NOMO-1 (cell line): Measurements from ENCODE around the gene TRAPPC2.
"Not testable (repeated sequence)": the region's sequence is repeated elsewhere in the genome, so short reads cannot be mapped to it uniquely, and the experiment has no call there.

Source experiments
- DNase-seq, 2 experiments: peaks; one replicate each; lab custom pipeline; 2025; ENCODE audit not compliant: unreplicated experiment in 2 of 2; lab: John Stamatoyannopoulos, UW

The TRAPPC2 gene

DNA sequence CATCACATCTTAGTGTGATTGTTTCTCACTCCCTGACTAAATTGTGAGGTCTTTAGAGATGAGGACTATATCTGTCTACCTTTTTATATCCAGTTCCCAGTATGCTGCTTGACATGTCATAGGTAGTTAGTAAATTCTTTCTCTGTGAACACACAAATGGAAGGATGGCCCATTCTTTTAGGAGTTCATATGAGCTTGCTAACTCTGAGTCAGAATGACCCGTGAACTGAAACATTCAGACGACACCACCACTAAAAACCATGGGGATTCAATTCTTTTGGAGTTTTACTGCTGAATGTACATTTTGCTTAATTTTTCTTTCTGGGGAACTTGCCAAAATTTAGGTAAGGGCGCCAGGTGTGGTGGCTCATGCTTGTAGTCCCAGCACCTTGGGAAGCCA lies 14.1 kb upstream of the TRAPPC2 start:
- DNase-seq = no peak

DNA sequence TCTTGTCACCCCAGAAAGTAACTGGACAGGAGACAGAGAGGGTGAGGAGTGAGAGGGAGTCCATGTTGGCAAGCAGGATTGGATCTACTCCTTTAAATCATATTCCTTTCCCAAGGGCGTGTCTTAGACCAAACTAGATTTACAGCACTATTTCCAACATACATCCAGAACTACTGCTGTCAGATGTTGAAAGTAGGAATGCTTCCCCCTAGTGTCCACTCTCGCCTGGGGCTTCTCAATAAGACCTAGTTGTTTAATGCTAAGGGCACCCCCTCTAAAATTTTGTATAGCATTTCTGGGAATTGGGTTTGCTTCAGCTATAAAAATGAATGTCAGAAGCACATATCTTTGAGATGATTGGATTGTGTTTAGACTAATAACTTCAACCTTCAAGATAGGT lies 13.4 kb upstream of the TRAPPC2 start:
- peak in 1 of 2 experiments; percentile 38 for DNase-seq

DNA sequence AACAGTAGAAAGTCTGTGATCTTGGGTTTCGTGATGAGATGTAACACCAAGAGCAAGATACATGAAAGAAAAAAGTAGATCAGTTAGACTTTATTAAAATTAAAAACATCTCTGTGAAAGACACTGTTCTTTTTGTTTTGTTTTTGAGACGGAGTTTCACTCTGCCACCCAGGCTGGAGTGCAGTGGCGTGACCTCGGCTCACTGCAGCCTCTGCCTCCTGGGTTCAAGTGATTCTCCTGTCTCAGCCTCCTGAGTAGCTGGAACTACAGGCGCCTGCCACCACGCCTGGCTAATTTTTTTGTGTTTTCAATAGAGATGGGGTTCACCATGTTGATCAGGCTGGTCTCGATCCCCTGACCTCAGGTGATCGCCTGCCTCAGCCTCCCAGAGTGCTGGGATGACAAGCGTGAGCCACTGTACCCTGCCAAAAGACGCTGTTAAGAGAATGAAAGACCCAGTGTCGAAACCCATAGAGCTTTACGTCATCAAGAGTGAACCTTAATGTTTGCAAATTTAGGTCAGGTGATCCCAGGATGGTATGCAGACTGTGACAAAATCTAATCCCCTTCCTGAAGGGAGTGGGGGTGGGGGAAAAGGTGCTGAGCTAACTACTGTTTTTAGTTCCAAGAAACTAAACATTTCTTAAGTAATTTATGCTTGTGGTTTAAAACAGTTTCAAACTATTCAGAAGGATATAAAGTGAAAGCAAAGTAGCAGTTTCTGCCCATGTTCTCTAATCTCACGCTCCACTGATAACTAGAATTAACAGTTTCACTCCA lies 8.2 kb upstream of the TRAPPC2 start:
- peak; percentile 35 to 41 for DNase-seq

DNA sequence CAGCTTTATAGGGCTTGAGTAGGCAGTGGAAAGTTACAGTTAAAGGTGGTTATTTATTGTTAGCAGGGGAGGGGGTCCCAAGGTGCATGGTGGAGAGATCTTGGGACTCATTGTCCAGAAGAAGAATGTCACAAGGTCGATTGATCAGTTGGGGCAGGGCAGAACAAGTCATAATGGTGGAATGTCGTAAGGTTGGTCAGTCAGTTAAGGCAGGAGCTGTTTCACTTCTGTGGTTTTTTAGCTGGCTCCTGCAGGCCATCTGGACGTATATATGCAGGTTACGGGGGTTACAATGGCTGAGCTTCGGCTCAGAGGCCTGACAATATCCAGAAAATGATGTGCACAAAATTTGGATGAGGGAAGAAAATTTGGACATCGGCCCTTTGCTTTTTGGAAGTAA lies 7.3 kb upstream of the TRAPPC2 start:
- peak in 1 of 2 experiments; percentile 12 for DNase-seq

DNA sequence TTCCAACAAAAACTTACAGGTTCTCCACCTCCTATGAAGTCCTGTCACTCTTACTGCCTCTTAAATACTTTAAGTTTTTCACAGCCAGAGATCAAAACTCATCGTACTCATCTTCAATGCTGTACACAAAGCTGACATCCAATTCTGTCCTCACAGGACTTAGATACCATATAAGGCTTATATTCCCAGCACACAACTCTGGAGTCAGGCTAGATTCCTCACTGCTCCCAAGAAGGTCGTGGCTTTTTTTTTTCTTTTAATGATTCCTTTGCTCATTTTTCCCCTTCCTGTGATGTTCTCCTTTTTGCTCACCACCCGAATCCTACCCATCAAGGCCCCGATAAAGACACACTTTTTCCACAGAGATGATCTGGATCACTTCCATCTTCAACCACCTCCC lies 914 bp downstream of the TRAPPC2 start:
- DNase-seq = no peak

DNA sequence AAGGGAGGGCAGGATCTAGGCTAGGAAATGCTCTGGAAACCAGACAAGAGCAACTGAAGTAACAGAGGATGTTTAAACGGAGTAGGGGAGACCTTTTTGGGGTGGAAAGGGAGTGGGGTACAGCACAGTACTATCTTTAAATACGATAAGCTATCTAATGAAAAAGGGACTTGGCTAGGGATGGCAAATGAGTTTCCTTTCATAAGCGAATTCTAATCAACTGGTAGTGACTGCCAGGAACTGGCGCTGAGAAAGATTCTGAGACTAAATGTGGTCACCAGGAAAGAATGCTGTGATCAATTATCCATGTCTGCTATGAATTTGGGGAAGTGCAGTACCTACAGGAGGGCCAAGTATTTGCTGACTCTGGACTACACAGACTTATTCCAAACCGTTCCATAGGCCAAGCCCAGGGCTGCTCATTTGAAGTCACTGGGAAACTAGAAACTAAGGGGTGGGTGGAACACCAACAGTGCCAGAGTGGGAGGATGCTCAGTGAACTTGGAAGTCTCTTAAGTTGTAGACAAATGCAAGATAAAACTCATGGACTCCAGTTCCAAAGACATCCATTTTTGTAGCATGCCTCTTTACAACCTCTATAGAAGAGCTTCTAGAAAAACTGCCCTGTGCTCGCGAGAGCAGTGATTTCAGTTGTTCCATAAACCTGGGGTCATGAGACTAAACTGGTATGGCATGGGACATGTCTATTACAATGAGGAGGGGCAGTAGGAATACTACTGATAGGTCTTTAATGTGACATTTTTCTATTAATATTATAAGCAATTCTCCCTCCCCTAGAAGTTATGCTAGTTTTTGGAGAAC lies 2.0 kb downstream of the TRAPPC2 start:
- DNase-seq = no peak

DNA sequence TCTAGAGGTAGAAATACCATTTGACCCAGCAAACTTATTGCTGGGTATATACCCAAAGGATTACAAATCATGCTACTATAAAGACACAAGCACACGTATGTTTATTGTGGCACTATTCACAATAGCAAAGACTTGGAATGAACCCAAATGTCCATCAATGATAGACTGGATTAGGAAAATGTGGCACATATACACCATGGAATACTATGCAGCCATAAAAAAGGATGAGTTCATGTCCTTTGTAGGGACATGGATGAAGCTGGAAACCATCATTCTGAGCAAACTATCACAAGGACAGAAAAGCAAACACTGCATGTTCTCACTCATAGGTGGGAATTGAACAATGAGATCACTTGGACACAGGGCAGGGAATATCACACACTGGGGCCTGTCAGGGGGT lies 3.9 kb downstream of the TRAPPC2 start:
- not testable (repeated sequence) for DNase-seq

DNA sequence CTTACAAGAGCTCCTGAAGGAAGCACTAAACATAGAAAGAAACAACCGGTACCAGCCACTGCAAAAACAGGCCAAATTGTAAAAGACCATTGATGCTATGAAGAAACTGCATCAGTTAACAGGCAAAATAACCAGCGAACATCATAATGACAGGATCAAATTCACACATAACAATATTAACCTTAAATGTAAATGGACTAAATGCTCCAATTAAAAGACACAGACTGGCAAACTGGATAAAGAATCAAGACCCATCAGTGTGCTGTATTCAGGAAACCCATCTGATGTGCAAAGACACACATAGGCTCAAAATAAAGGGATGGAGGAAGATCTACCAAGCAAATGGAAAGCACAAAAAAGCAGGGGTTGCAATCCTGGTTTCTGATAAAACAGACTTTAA lies 7.8 kb downstream of the TRAPPC2 start:
- DNase-seq = not testable (repeated sequence)

DNA sequence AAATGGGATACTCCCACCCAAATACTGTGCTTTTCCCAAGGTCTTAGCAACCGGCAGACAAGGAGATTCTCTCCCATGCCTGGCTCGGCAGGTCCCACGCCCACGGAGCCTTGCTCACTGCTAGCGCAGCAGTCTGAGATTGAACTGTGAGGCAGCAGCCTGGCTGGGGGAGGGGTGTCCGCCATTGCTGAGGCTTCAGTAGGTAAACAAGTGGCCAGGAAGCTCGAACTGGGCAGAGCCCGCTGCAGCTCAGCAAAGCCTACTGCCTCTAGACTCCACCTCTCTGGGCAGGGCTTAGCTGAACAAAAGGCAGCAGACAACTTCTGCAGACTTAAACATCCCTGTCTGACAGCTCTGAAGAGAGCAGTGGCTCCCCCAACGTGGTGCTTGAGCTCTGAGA lies 9.5 kb downstream of the TRAPPC2 start:
- DNase-seq = not testable (repeated sequence)

DNA sequence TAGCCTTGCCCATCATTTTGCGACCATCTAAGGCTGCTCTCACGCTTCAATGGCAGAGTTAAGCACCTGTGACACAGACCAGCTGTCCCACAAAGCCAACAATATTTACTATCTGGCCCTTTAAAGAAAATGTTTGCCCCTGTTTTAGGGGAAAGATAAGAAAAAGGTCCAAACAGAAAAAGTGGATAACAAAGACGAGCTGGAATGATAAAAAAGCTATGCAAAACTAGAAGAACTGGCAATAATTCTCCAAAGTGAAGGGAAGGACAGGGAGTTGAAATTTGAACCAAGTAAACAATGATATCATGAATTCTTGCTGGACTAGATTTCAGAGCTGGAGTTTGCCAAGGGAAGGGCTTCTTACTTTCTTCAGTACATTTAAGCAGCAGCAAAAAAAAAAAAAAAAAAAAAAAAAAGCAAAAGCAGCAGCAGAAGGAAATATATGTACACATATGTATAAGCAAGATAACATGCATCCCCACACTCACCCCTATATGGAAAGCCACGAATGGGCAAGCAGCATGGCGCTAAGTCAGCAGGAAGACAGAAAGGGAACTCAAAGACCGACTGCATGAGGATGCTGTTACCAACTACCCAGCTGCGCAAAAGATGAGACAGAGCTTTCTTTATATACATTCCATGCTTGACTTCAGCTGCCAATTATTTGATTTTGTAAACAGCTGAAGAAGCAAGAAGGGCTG lies 12.5 kb downstream of the TRAPPC2 start:
- DNase-seq = peak in 1 of 2 experiments; percentile 8

DNA sequence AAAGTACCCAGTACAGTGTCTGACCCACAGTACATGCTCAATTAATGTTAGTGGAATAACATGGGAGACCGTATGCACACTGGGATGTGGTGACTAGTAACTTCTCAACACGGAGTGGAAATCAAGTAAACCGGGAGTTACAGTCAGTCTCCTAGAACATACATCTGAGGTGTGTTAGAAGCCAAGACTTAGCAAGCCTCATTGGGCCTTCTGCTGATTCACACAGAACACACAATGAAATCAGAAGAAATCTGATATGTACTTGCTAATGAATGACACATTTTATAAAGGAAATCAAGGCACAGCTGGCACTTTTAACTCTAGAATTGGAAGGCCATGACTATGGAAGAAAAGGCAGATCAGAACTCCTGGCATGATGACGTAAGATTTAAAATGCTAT lies 13.0 kb downstream of the TRAPPC2 start:
- DNase-seq = no peak

DNA sequence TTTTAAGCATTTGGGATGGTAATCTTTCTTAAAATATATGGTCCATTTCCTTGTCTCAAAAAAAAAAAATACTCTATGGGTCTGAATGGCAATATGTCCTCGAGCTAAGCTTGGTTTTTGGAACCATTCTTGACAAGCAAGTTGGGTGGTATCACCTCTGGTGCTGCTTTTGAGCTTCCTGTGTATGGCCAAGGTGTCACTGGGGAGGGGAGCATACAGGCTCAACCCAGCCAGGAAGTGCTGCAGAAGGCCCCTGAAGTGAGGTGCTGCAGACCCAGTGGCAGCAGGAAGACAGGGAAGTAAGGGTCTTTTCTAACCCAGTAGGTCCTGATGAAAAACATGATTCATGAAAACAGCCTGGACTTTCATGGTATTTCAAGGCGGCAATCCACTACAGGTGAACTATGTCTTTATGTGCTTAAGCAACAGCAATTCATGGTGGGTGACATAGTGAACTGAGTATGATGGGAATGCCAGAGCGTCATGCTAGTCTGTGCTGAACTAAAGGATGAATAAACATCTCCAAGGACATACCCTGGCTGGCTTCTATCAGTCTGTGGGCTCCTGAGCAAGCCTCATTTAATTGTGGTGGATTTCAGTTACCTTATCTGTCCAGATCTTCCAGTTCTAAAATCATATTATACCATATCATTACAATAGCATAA lies 15.1 kb downstream of the TRAPPC2 start:
- no peak for DNase-seq

DNA sequence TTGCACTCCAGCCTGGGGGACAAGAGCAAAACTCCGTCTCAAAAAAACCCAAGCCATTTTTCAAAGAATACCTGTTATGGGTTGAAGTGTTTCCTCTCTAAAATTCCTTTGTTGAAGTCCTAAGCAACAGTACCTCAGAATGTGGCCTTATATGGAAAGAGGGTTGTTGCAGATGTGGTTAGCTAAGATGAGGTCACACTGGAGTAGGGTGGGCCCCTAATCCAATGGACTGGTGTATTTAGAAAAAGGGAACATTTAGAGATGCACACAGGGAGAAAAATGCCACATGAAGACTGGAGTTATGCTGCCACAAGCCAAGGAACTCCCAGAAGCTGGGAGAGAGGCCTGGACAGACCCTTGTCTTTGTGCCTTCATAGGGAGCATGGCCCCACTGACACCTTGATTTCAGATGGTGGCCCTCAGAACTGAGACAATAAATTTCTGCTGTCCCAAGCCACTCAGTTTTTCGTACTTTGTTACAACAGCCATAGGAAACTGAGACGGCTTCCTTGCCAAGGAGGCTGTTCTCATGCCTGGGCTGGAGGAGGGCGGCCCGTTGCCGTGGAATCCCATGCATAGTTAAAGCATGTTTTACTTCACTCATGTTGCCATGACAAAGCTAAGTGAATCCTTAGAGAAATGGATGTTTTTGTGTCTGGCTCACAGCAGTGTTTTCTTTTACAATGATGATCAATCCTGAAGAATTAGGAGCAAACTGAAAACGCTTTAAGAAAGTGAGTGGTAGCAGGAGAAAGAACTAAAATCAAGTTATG lies 16.5 kb downstream of the TRAPPC2 start:
- peak in 1 of 2 experiments; percentile 8 for DNase-seq

DNA sequence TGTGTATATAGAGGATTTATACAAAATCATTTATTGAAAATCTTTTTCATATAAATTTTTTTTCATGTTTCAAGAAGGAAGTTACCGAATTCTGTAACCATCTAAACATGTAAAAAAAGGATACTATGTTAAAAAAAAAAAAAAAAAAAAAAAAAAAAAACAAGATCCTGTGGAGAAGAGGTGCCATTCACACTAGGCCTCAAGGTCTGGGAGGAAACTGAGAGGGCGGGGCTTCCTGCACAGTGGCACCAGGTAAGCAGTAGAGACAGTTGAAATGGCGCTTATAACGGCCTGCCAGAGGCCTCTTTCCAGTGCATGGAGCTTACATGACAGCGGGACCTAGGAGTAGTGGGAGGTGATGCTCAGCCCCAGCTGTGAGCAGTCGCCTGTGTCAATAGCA lies 17.5 kb downstream of the TRAPPC2 start:
- DNase-seq = no peak

DNA sequence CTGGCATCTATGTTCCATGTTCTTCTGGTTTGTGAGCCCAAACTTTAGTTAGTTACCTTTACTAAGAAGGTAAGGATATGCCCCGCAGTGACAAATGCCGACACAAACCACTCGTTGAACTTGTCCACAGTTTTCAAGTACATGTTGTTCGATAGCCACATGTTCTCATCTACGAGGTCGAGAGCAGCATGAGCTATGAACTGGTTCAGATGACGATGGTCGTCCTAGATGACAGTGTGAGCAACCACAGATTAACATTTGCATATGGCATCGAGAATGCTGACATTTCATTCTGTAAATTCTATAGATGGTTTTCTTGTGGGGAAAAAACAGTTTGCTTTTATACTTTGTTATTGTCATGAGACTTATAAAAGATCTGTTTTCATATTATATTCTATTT lies 18.0 kb downstream of the TRAPPC2 start:
- DNase-seq = no peak

DNA sequence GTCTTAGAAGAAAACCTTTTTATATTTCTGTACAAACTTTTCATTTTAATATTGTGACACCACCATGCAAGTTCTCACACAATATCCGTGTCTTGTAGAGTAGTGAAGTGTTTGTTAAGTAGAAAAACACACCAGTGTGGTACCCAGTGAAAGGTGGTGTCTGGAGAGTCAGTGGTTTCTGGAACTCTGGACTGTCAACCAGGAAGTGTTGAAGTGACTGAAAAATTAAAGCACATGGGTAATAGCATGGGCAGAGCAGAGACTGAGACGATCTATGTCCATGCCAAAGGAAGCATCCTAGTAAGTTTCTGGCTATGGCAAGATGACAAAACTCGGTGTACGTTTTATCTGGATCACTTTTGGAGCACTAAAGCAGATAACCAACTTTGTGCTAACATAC lies 23.3 kb downstream of the TRAPPC2 start:
- no peak for DNase-seq

DNA sequence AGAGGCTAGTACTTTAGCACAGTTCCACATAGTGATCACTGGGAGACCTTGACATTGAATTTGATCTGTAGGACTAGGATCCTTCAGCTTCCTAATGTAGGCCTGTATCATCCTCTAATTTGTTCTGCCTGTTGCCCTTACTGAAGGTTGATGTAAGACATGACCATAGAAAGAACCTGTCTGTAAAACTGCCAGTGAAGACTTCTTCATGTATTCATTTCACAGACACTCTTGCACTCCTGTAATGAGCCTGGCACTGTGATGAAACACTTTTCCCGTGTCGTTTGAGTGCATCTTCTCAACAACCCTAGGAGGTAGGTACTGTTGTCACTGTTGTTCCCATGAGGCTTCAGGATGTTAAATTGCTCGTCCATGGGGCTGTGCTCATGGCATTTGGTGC lies 30.8 kb downstream of the TRAPPC2 start:
- no peak for DNase-seq

DNA sequence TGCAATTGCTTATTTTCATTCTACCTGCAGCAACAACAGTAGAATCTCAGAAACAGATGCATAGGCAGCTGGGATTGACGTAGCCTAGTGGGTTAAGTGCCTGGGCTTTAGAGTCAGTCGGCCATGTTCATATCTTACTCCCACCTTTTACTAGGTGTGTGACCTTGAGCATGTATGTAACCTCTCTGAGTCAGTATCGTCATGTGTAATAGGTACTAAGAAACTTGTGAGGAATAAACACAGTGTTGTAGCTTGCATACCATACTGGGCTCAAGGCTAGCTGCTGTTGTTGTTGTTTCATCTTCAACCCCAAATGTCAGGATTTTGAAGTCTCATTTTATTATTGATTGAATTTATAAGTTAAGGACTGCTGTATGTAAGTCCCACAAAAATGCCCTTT lies 31.3 kb downstream of the TRAPPC2 start:
- no peak for DNase-seq

DNA sequence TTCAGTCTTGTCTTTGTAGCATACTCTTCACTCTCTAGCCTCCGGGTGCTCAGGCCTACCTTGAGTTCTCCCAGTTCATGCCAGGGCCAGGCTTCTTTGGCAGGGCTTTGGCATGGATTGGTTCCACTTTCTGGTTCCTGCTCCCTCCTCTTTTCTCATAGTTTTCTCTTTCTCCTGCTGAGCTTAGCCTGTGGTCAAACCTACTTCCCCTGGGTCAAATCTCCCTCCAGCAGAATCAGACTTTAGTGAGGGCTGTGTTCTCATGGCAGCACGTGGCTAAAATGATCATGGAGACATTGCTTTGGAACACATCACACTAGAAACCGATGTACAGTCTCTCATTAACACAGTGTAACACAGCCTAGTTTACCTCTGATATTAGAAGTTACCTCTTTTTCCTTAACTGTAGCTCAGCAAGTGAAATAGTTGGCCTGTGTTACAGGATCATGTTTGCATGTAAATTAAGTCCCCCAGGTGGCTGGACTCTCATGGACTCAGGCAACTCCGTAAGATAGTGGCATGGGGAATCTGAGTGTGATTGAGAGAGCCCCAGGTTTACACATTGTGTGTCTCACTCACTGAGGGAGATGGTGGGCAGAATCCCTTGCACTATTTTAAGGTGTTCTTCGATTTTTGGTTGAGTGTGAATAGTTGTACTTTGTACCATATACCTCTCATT lies 32.2 kb downstream of the TRAPPC2 start:
- no peak for DNase-seq

DNA sequence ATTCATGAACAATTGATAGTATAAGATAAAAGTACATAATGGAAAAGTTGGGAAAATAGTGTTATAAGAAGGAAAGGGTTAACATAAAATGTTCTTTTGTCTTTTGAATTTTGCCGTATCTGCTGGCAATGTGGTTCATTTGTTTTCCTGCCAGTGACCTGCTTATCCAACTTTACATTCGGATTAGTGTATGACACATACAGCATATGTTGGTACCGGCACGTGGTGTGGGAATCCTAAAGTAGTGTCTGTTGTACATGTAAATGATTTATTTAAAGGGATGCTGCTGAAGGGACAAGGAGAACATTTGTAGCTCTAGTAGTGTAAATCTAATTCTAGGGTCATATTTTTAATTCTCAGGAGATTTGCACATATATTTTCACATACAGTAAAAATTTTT lies 34.0 kb downstream of the TRAPPC2 start:
- DNase-seq = no peak
